ENCODE results near the gene THRB. TPM values are rescaled to one million over a fixed set of nuclear protein-coding genes. Genes with fewer than 3 reads are reported as not detected.

THRB gene
- total RNA-seq, 8 experiments from 2014 or later: 0.42 to 26.4 (median 3.3) TPM

GRCh38 chr3:24136624-24137310 lies 357.9 kb downstream of the THRB start:
- no peak for ATAC-seq (replicated peaks in 6 of 8)
- Histone ChIP-seq H3K27ac (no peak overlapping the region), H3K4me1 (replicated peaks in 1 of 2) (peaks cover 0 to 2% of the 10 kb centered on the region in 2 donors), H3K4me3 (no peak overlapping the region)
- in situ Hi-C loops (cut with MboI; ENCODE audit: low pct_unique_long_range_greater_than_20kb in 2 of 9, low sequenced_read_pairs in 9 of 9, unreplicated experiment in 9 of 9): no loop called here

- H3K4me1 ChIP-seq (replicated peaks in 1 of 2): peaks cover 0 to 2% of the 10 kb centered on the region in 2 donors
- in situ Hi-C loops (cut with MboI; ENCODE audit: low pct_unique_long_range_greater_than_20kb in 2 of 9, low sequenced_read_pairs in 9 of 9, unreplicated experiment in 9 of 9): no loop called here
Measured at GRCh38 chr3:24135280-24135679, 359.4 kb downstream of the THRB start.

GRCh38 chr3:24133942-24134341 lies 360.7 kb downstream of the THRB start:
- 13 to 100% (median 50%) methylated on average over 1 of the region's 2 CpGs; no CpG with 5 or more reads in 5 of the 10 experiments for WGBS, 10 experiments
- no peak overlapping the region for H3K27ac ChIP-seq
- no peak overlapping the region for H3K4me3 ChIP-seq
- in situ Hi-C loops (cut with MboI; ENCODE audit: low pct_unique_long_range_greater_than_20kb in 2 of 9, low sequenced_read_pairs in 9 of 9, unreplicated experiment in 9 of 9): no loop called here
- ATAC-seq (replicated peaks in 6 of 8): no peak
- peaks cover 0 to 2% of the 10 kb centered on the region in 2 donors for H3K4me1 ChIP-seq (replicated peaks in 1 of 2)

More at GRCh38 chr3:24135280-24135679, 359.4 kb downstream of the THRB start:
- H3K27ac ChIP-seq: no peak overlapping the region
- peak in 2 of 8 experiments; percentile 42 to 57 for ATAC-seq (replicated peaks in 6 of 8)
- WGBS, 10 experiments: 0 to 85% (median 52%) methylated on average over 1 to 2 of the region's 2 CpGs; no CpG with 5 or more reads in 2 of the 10 experiments
- H3K4me3 ChIP-seq: no peak overlapping the region

- no peak overlapping the region for H3K27ac ChIP-seq
- H3K4me3 ChIP-seq: no peak overlapping the region
- in situ Hi-C loops (cut with MboI; ENCODE audit: low pct_unique_long_range_greater_than_20kb in 2 of 9, low sequenced_read_pairs in 9 of 9, unreplicated experiment in 9 of 9): no loop called here
- no peak for ATAC-seq (replicated peaks in 6 of 8)
- no peaks in the 10 kb centered on the region for H3K4me1 ChIP-seq (replicated peaks in 1 of 2)
Measured at GRCh38 chr3:24133436-24133835, 361.2 kb downstream of the THRB start.

GRCh38 chr3:24129549-24129948 lies 365.1 kb downstream of the THRB start:
- WGBS, 10 experiments: 20 to 100% (median 78%) methylated on average over 1 to 5 of the region's 5 CpGs; no CpG with 5 or more reads in 2 of the 10 experiments
- H3K4me3 ChIP-seq: no peak overlapping the region
- ATAC-seq (replicated peaks in 6 of 8): no peak
- no peaks in the 10 kb centered on the region for H3K4me1 ChIP-seq (replicated peaks in 1 of 2)
- in situ Hi-C loops (cut with MboI; ENCODE audit: low pct_unique_long_range_greater_than_20kb in 2 of 9, low sequenced_read_pairs in 9 of 9, unreplicated experiment in 9 of 9): no loop called here
- H3K27ac ChIP-seq: no peak overlapping the region

GRCh38 chr3:24128199-24129005 lies 366.2 kb downstream of the THRB start:
- 0 to 79% (median 53%) methylated on average over 1 to 3 of the region's 4 CpGs for WGBS, 10 experiments
- no peak overlapping the region for H3K4me3 ChIP-seq
- ATAC-seq (replicated peaks in 6 of 8): peak in 3 of 8 experiments; percentile 88 to 92 (median 88)
- H3K4me1 ChIP-seq (replicated peaks in 1 of 2): no peaks in the 10 kb centered on the region
- in situ Hi-C loops (cut with MboI; ENCODE audit: low pct_unique_long_range_greater_than_20kb in 2 of 9, low sequenced_read_pairs in 9 of 9, unreplicated experiment in 9 of 9): no loop called here
- no peak overlapping the region for H3K27ac ChIP-seq

GRCh38 chr3:24123596-24123995 lies 371.1 kb downstream of the THRB start:
- peak in 2 of 8 experiments; percentile 17 to 42 for ATAC-seq (replicated peaks in 6 of 8)
- H3K4me3 ChIP-seq: no peak overlapping the region
- H3K27ac ChIP-seq: no peak overlapping the region
- in situ Hi-C loops (cut with MboI; ENCODE audit: low pct_unique_long_range_greater_than_20kb in 2 of 9, low sequenced_read_pairs in 9 of 9, unreplicated experiment in 9 of 9): no loop called here
- 63 to 100% (median 85%) methylated on average over 1 of the region's 1 CpG; no CpG with 5 or more reads in 6 of the 10 experiments for WGBS, 10 experiments
- peaks cover 0 to 1% of the 10 kb centered on the region in 2 donors for H3K4me1 ChIP-seq (replicated peaks in 1 of 2)

GRCh38 chr3:24120434-24120833 lies 374.2 kb downstream of the THRB start:
- ATAC-seq (replicated peaks in 6 of 8): no peak
- Histone ChIP-seq H3K4me1 (replicated peaks in 1 of 2) (peaks cover 0 to 6% of the 10 kb centered on the region in 2 donors), H3K27ac (no peak overlapping the region), H3K4me3 (no peak overlapping the region)
- 64 to 100% (median 90%) methylated on average over 1 to 3 of the region's 3 CpGs; no CpG with 5 or more reads in 2 of the 10 experiments for WGBS, 10 experiments
- in situ Hi-C loops (cut with MboI; ENCODE audit: low pct_unique_long_range_greater_than_20kb in 2 of 9, low sequenced_read_pairs in 9 of 9, unreplicated experiment in 9 of 9): no loop called here

- peak in 2 of 8 experiments; percentile 40 to 42 for ATAC-seq (replicated peaks in 6 of 8)
- no peak overlapping the region for H3K27ac ChIP-seq
- peaks cover 0 to 6% of the 10 kb centered on the region in 2 donors for H3K4me1 ChIP-seq (replicated peaks in 1 of 2)
- H3K4me3 ChIP-seq: no peak overlapping the region
- in situ Hi-C loops (cut with MboI; ENCODE audit: low pct_unique_long_range_greater_than_20kb in 2 of 9, low sequenced_read_pairs in 9 of 9, unreplicated experiment in 9 of 9): no loop called here
- WGBS, 10 experiments: 0 to 80% (median 67%) methylated on average over 1 to 10 of the region's 12 CpGs; no CpG with 5 or more reads in 1 of the 10 experiments
Measured at GRCh38 chr3:24119321-24119751, 375.3 kb downstream of the THRB start.

- no peak overlapping the region for H3K4me3 ChIP-seq
- no peak overlapping the region for H3K27ac ChIP-seq
- no peak for ATAC-seq (replicated peaks in 6 of 8)
- H3K4me1 ChIP-seq (replicated peaks in 1 of 2): peaks cover 0 to 7% of the 10 kb centered on the region in 2 donors
- 80 to 100% (median 89%) methylated on average over 1 of the region's 1 CpG; no CpG with 5 or more reads in 3 of the 10 experiments for WGBS, 10 experiments
- in situ Hi-C loops (cut with MboI; ENCODE audit: low pct_unique_long_range_greater_than_20kb in 2 of 9, low sequenced_read_pairs in 9 of 9, unreplicated experiment in 9 of 9): no loop called here
Measured at GRCh38 chr3:24117508-24117907, 377.1 kb downstream of the THRB start.

GRCh38 chr3:24111711-24112110 lies 382.9 kb downstream of the THRB start:
- Histone ChIP-seq H3K27ac (no peak overlapping the region), H3K4me3 (no peak overlapping the region), H3K4me1 (replicated peaks in 1 of 2) (peaks cover 0 to 12% of the 10 kb centered on the region in 2 donors)
- peak in 2 of 8 experiments; percentile 27 to 35 for ATAC-seq (replicated peaks in 6 of 8)
- in situ Hi-C loops (cut with MboI; ENCODE audit: low pct_unique_long_range_greater_than_20kb in 2 of 9, low sequenced_read_pairs in 9 of 9, unreplicated experiment in 9 of 9): no loop called here
- WGBS, 10 experiments: 0 to 100% (median 45%) methylated on average over 1 of the region's 1 CpG; no CpG with 5 or more reads in 3 of the 10 experiments

GRCh38 chr3:24110051-24110450 lies 384.6 kb downstream of the THRB start:
- Histone ChIP-seq H3K4me1 (replicated peaks in 1 of 2) (peaks cover 0 to 12% of the 10 kb centered on the region in 2 donors), H3K27ac (no peak overlapping the region), H3K4me3 (no peak overlapping the region)
- in situ Hi-C loops (cut with MboI; ENCODE audit: low pct_unique_long_range_greater_than_20kb in 2 of 9, low sequenced_read_pairs in 9 of 9, unreplicated experiment in 9 of 9): no loop called here
- ATAC-seq (replicated peaks in 6 of 8): peak in 2 of 8 experiments; percentile 39 to 71
- 11 to 100% (median 60%) methylated on average over 1 of the region's 1 CpG; no CpG with 5 or more reads in 1 of the 10 experiments for WGBS, 10 experiments

- ATAC-seq (replicated peaks in 6 of 8): peak in 3 of 8 experiments; percentile 80 to 89 (median 88)
- 0 to 100% (median 88%) methylated on average over 1 to 2 of the region's 2 CpGs for WGBS, 10 experiments
- no peak overlapping the region for H3K4me3 ChIP-seq
Measured at GRCh38 chr3:24101676-24102168, 392.9 kb downstream of the THRB start.

More at GRCh38 chr3:24101676-24102168, 392.9 kb downstream of the THRB start:
- Histone ChIP-seq H3K4me1 (replicated peaks in 1 of 2) (no peaks in the 10 kb centered on the region), H3K27ac (no peak overlapping the region)
- in situ Hi-C loops (cut with MboI; ENCODE audit: low pct_unique_long_range_greater_than_20kb in 2 of 9, low sequenced_read_pairs in 9 of 9, unreplicated experiment in 9 of 9): no loop called here
